ENCODE data around the gene MEIOB. TPM values are rescaled to one million over a fixed set of nuclear protein-coding genes. Genes with fewer than 3 reads are reported as not detected.

Gene MEIOB
- total RNA-seq, 4 donors from 2014 or later: not detected

DNA sequence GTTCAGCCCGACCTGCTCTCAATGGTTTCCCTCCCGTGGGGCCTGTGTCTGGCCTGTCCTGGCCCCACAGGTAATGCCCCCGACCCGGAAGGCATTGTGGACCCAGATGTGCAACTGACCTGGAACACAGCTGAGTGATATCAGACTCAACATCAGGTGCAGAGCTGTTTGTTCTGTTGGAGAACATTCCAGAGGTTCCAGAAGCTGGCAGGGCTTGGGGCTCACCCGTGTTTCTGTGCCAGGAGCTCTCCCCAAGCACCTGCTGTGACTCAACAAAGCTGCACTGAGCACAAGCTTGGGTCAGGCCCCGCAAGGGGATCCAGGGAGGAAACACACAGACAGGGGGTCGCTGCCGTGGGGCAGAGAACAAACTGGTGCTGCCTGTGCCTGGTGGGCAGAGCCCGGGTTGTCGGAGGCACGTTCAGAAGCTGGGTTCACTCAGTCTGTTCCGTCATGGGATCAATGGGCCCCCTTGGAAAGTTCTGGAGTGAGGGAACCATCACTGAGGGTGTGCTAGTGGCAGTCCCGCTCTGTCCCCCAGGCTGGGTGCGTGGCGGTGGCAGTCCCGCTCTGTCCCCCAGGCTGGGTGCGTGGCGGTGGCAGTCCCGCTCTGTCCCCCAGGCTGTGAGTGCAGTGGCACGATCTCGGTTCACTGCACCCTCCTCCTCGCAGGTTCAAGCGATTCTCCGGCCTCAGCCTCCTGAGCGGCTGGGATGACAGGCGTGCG is 24.1 kb upstream of the MEIOB start:
- H3K9me3 ChIP-seq: no peaks in the 10 kb centered on the region
- ATAC-seq: no peak
- H3K27me3 ChIP-seq: peaks cover 69% of the 10 kb centered on the region
- no peaks in the 10 kb centered on the region for H3K4me1 ChIP-seq
- WGBS, 2 donors (ENCODE audit: low coverage in 1 of 2): 76% methylated on average over 9 of the region's 27 CpGs; no CpG with 5 or more reads in 1 of the 2 donors
- H3K4me3 ChIP-seq: no peak overlapping the region
- H3K27ac ChIP-seq: no peak overlapping the region
- H3K36me3 ChIP-seq: no peaks in the 10 kb centered on the region
- TF ChIP-seq EP300 (IDR thresholded peaks at IDR 0.05): no peak
- TF ChIP-seq POLR2A (IDR thresholded peaks at IDR 0.05): no peak
- TF ChIP-seq, protein P1, sequence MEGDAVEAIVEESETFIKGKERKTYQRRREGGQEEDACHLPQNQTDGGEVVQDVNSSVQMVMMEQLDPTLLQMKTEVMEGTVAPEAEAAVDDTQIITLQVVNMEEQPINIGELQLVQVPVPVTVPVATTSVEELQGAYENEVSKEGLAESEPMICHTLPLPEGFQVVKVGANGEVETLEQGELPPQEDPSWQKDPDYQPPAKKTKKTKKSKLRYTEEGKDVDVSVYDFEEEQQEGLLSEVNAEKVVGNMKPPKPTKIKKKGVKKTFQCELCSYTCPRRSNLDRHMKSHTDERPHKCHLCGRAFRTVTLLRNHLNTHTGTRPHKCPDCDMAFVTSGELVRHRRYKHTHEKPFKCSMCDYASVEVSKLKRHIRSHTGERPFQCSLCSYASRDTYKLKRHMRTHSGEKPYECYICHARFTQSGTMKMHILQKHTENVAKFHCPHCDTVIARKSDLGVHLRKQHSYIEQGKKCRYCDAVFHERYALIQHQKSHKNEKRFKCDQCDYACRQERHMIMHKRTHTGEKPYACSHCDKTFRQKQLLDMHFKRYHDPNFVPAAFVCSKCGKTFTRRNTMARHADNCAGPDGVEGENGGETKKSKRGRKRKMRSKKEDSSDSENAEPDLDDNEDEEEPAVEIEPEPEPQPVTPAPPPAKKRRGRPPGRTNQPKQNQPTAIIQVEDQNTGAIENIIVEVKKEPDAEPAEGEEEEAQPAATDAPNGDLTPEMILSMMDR (IDR thresholded peaks at IDR 0.05): no peak
- no peak for TF ChIP-seq POLR2AphosphoS5 (IDR thresholded peaks at IDR 0.05)

DNA sequence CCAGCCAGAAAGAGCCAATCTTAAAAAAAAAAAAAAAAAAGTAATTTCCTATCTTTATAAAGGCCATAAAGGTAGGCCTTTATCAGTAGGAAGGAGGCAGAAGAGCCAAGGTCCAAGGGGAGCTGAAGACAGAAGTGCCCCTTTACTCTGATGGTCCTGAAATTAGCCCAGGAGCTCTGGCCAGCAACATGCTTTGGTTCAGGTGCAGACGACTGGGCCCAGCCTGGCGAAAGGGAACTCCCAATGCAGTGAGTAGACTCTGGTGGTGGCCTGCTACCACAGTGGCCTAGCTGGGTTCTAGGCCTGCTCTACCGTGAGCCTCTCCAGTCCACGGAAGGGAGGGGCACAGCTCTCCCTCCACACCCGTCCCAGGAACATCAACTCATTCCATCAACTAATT is 23.1 kb upstream of the MEIOB start:
- H3K4me1 ChIP-seq: no peaks in the 10 kb centered on the region
- no peak overlapping the region for H3K4me3 ChIP-seq
- no peak for ATAC-seq
- H3K27me3 ChIP-seq: peaks cover 75% of the 10 kb centered on the region
- no peak for TF ChIP-seq EP300 (IDR thresholded peaks at IDR 0.05)
- TF ChIP-seq, protein P1 (IDR thresholded peaks at IDR 0.05): no peak
- TF ChIP-seq POLR2A (IDR thresholded peaks at IDR 0.05): no peak
- no peak for TF ChIP-seq POLR2AphosphoS5 (IDR thresholded peaks at IDR 0.05)
- WGBS, 2 donors (ENCODE audit: low coverage in 1 of 2): 92% methylated on average over 4 of the region's 5 CpGs; no CpG with 5 or more reads in 1 of the 2 donors
- H3K27ac ChIP-seq: no peak overlapping the region
- no peaks in the 10 kb centered on the region for H3K36me3 ChIP-seq
- H3K9me3 ChIP-seq: no peaks in the 10 kb centered on the region

DNA sequence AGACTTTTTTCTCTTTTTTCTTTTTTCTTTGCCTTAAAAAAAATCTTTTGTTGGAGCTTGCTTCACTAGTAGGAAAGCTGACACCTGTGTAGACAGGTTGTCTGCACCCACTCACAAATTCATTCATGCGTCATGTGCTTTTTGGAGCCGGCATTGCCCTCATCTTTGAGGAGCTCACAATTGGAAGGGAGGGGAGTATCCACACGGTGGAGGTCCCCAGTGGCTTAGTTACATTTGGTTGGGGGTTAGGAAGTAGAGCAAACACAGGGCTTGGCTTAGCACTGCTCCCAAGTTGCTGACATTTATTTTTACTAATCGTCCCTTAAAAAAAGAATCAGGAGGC is 18.7 kb upstream of the MEIOB start:
- TF ChIP-seq, protein P1 (IDR thresholded peaks at IDR 0.05): no peak
- H3K27ac ChIP-seq: no peak overlapping the region
- no peak overlapping the region for H3K4me3 ChIP-seq
- no peaks in the 10 kb centered on the region for H3K9me3 ChIP-seq
- 25% methylated on average over 2 of the region's 4 CpGs; no CpG with 5 or more reads in 1 of the 2 donors for WGBS, 2 donors (ENCODE audit: low coverage in 1 of 2)
- ATAC-seq: no peak
- H3K27me3 ChIP-seq: peaks cover 69% of the 10 kb centered on the region
- no peaks in the 10 kb centered on the region for H3K36me3 ChIP-seq
- no peaks in the 10 kb centered on the region for H3K4me1 ChIP-seq

DNA sequence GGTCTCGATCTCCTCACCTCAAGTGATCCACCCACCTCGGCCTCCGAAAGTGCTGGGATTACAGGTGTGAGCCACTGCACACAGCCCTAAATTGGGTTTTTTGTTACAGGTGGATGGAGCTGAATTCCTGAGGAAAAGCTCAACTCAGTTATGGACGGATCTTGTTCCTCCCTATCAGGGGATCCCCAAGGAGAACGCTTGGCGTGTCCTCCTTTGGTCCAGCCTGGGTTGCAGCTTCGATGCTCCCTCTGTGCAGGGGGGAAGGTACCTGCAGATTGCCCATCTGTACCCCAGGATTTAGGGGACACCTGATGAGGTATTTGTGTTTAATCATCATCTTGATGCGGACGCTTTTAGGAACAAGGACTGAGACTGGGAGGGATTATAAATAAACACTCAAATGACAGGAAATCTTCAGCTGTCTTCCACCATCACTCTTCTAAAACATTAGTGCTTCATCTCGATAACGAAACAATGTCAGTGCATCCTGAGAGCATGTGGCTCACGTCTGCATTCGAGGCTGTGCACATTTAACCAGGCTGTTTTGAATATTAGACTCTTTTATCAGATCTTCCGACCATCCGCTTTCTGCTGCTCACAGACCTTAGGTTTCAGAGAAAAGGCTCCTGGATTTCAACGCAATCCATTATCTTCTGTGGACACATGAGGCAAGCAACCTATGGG is 18.2 kb upstream of the MEIOB start:
- H3K27me3 ChIP-seq: peaks cover 74% of the 10 kb centered on the region

More for the DNA sequence above, 18.2 kb upstream of the MEIOB start:
- Histone ChIP-seq H3K9me3 (no peaks in the 10 kb centered on the region), H3K4me3 (no peak overlapping the region), H3K4me1 (no peaks in the 10 kb centered on the region), H3K36me3 (no peaks in the 10 kb centered on the region), H3K27ac (no peak overlapping the region)
- WGBS, 2 donors (ENCODE audit: low coverage in 1 of 2): 31 to 47% methylated on average over 10 to 13 of the region's 16 CpGs
- TF ChIP-seq, protein P1 (IDR thresholded peaks at IDR 0.05): no peak
- no peak for ATAC-seq

Data from gastroesophageal sphincter (tissue), 4 donors.